ENCODE results near the gene COA1.
"Not testable (repeated sequence)": the region's sequence is repeated elsewhere in the genome, so short reads cannot be mapped to it uniquely, and the experiment has no call there.

The COA1 gene, protein sequence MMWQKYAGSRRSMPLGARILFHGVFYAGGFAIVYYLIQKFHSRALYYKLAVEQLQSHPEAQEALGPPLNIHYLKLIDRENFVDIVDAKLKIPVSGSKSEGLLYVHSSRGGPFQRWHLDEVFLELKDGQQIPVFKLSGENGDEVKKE

DNA sequence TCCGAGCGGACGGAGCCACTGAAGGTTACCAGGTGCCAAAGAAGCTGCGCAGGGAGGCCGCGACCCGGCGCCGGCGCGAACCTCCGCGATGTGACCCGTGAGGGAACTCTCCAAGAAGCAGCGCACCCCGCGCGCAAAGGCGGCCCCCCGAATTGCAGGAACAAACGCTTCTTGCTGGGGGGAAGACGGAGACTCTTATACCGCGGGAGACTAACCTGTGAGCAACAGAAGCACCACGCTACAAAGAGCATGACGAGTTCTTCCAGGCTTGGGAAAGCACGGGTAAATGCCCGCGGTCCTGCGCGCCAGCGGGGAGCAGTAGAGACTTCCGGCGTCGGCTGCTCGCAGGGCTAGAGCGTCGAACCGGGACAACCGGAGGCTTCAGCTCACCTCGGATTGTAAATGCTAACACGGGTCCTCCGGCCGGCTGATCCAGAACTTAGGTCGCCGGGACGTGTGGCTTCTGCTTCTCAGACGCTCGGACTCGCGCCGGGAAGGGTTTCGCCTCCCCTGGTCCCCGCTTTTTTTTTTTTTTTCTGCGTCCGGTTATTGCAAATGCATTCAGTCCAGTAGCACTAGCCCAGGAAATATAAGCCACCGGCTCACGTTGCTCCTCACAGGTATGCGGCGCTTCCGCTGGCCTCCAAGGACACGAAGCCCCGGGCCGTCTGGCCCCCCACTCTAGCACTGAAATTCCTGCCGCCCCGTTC is at the start of gene COA1:
TSS of gene COA1 (minus strand) at position 310 of the 710 bp plus-strand sequence. CDS start 80,909 bp downstream, outside the sequence.
- peak; percentile 72 for DNase-seq

DNA sequence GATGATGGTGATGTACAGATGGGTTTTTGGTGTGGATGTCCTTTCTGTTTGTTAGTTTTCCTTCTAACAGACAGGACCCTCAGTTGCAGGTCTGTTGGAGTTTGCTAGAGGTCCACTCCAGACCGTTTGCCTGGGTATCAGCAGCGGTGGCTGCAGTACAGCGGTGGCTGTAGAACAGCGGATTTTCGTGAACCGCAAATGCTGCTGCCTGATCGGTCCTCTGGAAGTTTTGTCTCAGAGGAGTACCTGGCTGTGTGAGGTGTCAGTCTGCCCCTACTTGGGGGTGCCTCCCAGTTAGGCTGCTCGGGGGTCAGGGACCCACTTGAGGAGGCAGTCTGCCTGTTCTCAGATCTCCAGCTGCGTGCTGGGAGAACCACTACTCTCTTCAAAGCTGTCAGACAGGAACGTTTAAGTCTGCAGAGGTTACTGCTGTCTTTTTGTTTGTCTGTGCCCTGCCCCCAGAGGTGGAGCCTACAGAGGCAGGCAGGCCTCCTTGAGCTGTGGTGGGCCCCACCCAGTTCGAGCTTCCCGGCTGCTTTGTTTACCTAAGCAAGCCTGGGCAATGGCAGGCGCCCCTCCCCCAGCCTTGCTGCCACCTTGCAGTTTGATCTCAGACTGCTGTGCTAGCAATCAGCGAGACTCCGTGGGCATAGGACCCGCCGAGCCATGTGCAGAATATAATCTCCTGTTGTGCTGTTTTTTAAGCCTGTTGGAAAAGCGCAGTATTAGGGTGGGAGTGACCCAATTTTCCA is 49.1 kb upstream of the COA1 start:
- not testable (repeated sequence) for DNase-seq

DNA sequence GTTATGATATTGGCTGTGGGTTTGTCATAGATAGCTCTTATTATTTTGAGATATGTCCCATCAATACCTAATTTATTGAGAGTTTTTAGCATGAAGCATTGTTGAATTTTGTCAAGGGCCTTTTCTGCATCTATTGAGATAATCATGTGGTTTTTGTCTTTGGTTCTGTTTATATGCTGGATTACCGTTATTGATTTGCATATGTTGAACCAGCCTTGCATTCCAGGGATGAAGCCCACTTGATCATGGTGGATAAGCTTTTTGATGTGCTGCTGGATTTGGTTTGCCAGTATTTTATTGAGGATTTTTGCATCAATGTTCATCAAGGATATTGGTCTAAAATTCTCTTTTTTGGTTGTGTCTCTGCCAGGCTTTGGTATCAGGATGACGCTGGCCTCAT is 45.9 kb upstream of the COA1 start:
- DNase-seq, result not testable (repeated sequence)

DNA sequence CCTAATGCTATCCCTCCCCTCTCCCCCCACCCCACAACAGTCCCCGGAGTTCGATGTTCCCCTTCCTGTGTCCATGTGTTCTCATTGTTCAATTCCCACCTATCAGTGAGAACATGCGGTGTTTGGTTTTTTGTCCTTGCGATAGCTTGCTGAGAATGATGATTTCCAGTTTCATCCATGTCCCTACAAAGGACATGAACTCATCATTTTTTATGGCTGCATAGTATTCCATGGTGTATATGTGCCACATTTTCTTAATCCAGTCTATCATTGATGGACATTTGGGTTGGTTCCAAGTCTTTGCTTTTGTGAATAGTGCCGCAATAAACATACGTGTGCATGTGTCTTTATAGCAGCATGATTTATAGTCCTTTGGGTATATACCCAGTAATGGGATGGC is 43.9 kb upstream of the COA1 start:
- not testable (repeated sequence) for DNase-seq

DNA sequence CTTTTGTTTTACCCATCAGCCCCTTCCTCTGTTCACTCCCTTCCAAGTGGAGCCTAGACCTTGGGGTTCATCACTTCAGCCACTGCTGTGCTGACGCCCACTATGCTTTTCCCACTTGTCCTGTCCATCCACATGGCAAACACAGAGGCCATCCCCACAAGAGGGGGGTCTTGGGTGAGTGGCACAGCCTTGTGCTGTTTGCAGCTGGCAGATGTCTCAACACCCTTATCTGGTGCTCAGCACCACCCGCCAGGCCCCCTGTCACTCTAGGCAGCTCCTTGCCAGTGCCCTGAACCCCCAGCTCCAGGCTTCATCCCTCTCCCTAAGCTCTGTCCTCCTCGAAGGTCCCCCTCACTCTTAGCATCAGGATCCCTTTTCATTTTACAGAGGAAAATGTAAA is 42.2 kb upstream of the COA1 start:
- DNase-seq, result no peak

DNA sequence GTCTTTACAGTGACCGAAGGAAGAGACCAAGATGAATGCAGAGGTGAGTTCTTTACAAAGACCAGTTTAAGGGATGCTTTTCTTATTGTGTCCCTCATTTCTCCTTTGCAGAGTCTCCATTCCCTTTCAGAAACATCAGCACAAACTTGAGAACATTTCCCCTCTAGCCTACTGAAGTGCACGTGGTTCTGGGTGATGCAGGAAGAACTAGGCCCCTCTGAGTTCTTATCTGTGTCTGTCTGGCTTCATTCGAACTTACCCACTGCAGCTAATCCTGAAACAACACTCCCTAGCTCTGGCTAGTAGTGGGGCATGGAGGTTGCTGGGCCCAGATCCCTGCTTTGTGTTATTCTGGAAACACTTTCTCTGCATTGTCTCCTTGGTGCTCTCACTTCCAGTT is 41.8 kb upstream of the COA1 start:
- DNase-seq, result no peak

DNA sequence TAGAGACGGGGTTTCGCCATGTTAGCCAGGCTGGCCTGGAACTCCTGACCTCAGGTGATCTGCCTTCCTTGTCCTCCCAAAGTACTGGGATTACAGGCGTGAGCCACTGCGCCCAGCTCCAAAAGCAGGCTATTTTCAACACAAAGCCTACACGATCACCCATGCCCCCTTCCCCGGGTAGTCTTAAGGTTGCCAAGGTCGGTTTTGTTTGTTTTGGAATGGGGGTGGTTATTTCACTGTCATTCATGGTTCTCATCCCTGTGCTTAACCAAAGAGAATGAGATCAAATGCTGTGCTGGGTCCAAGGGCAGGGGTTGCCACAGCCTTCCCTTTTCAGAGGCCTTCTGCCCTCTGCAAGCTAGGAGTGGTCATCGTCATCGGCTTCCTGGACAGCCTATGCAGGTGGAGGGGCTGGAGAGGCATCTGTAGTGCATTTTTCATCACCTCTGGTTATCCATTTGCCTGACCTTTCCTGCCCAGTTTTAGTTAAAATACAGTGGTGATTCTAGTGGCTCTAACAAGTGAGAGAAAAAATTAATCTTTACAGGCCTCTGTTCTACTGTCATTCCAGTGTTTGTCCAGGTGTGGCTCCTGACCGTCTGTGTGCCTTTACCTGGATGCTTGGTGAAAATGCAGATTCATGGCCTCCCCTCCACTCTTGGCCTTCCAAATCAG is 40.6 kb upstream of the COA1 start:
- DNase-seq, result no peak

DNA sequence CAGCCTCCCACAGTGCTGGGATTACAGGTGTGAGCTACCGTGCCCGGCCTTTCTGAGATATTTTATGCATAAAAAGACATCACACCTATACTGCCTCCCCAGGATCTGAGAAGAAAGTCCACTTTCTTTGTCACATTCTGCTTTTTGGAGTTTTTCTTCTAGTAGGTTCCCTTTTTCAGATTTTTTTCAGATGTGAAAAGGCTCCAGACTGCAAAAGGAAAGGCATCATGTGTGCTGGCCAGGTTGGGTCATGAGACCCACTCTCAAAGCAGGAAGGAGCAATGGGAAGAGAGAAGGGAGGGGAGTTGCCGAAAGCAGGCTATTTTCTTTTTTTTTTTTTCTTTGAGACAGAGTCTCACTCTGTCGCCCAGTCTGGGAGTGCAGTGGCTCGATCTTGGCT is 40.0 kb upstream of the COA1 start:
- no peak for DNase-seq

DNA sequence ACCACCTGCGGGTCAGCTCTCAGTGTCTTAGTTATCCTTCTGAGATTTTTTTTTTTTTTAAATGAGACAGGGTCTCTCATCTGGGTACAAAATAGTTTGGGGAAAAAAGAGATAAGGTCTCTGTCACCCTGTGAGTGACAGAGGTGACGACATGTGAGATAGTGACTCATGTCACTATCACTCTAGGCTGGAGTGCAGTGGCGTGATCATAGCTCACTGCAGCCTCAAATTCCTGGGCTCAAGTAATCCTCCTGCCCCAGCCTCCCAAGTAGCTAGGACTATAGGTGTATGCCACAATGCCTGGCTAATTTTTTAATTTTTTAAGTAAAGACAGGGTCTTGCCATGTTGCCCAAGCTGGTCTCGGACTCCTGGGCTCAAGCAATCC is 39.6 kb upstream of the COA1 start:
- DNase-seq, result no peak

DNA sequence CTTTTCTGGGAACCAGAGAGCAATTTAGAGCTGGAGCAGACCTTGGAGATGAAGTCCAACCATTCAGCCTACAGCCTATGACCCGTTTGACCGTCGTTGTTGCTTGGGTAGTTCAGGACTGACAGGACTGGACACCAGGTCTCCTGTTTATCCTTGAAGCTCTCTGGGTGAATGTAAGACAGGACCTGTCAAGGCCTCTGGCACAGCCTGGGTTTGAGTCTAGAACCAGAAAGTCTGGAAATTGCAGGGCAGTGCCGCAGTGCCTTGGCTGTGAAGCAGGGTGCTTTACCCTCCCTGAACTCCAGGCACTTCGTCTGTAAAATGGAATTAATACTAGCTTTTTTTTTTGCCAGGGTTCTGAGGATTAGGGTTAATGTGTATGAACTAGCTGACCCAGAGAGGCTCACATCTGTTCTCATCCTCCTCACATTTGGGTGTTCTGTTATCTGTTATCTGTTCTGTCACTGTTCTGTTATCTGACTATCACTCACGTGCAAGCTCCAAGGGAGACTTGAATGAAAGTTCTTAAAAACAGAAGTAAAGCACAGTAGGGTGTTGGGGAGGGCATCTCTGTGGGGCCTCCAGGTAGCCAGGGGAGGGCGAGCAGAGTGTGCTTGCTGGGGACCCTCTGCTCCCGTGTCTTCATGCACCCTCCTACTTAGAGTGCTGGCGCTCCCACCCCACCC is 39.0 kb upstream of the COA1 start:
- no peak for DNase-seq

DNA sequence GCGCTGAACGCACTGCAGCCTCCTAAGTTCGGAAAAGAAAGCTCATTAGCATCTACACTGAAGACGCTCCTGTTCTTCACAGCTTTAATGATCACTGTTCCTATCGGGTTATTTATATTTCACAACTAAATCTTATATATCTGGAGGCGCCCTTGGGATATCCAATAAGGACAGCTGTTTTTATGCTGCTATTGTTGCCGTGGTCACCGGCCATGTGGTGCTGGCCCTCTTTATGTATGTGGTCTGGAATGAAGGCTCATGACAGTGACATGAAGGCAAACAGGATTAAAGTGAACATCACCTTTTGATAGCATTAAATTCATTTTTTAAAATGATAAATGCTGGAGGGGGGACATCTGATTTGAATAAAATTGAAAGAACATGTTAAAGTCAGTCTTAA is 38.0 kb upstream of the COA1 start:
- no peak for DNase-seq

DNA sequence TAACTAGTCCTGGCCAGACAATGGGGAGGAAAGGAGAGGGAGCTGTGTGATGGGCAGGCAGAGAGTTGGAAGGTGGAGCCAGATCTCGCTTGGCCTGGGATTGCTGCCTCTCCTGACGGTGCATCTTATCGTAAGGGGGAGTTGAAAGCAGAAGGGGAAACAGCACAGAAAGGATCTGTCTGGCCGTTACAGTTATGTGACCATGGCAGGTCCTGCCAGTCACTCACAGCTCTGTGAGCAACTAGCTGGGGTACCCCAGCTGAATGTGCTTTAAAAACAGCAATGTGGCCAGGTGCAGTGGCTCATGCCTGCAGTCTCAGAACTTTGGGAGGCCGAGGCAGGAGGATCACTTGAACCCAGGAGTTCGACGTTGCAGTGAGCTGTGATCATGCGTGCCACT is 37.2 kb upstream of the COA1 start:
- DNase-seq, result no peak

DNA sequence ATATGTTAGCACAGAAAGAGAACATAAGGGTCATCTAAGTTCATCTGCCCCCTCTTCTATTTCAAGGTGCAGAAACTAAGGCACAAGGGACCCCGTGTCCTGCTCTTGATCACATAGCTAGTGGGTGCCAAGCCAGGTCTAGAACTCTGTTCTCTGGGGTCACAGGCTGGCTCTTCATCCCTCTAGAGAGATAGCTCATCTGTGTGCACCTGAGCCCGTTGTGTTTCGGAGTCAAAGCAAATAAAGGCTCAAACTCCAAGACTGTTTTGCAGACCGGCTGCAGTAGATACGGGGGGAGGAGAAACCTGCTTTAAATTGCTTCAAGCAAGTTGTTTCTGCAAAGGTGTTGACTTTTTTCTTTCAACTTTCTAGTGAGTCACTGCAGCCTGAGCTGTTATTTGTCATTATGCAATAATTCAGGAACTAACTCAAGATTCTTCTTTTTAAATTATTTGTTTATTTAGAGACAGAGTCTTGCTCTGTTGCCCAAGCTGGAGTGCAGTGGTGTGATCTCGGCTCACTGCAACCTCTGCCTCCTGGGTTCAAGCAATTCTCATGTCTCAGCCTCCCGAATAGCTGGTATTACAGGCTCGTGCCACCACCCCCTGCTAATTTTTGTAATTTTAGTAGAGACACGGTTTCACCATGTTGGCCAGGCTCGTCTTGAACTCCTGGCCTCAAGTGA is 35.6 kb upstream of the COA1 start:
- DNase-seq, result no peak

DNA sequence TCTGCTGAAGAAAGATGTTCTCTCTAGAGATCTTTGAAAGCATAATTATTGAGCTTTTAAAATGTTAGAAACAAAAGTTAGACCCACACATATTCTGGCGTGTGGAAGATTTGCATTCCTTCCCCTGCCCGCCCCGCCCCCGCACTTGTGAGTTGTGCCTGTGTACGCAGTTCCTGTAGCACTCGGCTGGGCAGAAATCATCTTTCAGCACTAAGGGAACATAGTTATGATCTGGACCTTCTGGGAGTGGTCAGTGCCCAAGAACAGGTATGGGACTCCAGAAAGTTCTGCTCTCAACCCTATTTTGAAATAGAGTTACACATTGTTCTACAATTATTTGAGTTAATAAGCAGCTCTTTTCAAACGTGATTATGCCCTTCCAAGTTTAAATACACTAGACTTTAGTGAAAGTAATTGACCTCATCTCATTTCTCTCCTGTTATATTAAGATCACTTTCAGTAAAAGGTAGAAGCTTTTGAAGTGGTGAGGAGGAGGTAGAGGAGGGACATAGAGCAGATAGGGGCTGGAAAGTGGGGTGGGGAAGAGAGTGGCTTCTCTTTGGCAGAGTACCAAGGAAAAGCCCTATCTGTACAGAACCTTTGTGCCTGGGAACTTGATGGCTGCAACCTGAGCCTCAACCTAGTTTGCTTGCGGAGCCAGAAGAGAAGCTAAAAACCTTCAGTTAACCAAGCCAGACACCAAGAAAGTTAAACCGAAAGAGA is 34.9 kb upstream of the COA1 start:
- peak; percentile 48 for DNase-seq

DNA sequence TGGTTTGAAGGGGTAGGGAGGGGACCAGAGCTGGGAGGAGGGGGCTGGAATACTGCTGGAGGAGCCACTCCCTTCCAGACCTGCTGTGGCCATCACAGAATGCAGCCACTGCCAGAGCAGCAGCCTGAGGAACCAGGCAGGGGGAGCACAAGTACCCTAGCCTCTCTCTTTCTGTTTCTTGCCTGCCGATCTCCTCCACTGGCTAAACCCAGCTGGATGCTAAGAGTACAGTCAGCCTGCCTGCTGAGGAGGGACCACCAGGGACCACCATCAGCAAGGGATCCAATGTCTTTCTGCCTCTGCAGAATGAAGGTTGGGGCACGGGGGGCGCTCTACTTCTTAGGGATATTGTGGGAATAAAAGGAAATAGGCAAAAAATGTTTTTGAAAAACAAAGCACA is 33.9 kb upstream of the COA1 start:
- no peak for DNase-seq

DNA sequence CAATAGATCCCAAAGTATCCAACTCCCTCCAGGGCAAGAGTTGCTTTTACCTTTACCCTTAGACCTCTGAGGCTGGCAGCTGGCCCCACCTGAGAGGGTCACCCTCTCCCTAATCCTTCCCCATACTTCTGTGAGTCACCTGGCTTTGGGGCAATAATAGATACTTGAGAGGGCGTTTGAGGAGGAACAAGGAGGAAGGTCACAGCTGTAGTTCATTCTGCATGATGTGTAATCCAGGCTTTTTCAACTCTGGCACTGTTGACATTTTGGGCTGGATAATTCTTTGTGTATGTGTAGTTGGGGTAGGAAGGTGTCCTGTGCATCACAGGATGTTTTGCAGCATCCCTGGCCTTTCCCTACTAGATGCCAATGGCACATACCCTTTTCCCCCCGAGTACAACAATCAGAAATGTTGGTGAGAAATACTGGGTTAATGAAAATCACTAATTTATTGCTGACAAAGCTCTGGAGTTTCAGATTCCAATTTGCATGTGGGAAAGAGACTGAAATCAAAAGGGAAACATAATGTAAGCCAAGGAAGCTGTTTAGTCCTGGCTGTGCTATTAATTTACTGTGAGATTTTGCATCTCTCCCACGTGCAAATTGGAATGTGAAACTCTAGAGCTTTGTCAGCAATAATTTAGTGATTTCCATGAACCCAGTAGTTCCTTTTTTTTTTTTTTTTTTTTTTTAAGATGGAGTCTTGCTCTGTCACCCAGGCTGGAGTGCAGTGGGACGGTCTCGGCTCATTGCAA is 32.8 kb upstream of the COA1 start:
- DNase-seq, result no peak

DNA sequence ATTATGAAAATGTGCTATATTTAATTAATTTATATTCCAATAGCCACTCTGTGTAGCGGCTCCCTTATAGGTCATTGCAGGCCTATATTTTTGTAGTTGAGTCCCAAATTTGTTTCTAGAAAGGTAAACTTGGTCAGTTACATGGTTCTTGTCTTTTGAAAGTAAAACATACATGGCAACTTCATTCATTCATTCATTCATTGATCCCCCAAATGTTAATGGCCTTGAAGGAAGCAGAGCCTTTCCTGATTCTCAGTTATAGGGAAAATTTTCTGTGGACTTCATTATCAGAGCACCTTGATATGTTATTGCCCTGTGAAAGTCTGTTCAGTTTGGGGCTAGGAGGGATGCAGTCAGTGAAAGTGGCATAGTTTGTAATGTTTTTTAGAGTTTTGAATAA is 32.1 kb upstream of the COA1 start:
- no peak for DNase-seq

DNA sequence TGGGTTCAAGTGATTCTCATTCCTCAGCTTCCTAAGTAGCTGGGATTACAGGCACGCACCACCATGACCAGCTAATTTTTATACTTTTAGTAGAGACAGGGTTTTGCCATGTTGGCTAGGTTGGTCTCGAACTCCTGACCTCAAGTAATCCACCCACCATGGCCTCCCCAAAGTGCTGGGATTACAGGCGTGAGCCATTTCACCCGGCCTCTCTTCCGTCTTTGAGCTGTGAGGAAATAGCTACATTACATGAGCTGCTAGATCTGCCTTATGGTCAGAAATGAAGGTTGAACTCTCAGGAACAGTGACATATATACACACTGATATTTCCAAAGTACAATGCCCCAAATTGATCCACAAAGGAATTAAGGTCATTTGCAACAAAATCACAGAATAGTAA is 31.5 kb upstream of the COA1 start:
- no peak for DNase-seq

DNA sequence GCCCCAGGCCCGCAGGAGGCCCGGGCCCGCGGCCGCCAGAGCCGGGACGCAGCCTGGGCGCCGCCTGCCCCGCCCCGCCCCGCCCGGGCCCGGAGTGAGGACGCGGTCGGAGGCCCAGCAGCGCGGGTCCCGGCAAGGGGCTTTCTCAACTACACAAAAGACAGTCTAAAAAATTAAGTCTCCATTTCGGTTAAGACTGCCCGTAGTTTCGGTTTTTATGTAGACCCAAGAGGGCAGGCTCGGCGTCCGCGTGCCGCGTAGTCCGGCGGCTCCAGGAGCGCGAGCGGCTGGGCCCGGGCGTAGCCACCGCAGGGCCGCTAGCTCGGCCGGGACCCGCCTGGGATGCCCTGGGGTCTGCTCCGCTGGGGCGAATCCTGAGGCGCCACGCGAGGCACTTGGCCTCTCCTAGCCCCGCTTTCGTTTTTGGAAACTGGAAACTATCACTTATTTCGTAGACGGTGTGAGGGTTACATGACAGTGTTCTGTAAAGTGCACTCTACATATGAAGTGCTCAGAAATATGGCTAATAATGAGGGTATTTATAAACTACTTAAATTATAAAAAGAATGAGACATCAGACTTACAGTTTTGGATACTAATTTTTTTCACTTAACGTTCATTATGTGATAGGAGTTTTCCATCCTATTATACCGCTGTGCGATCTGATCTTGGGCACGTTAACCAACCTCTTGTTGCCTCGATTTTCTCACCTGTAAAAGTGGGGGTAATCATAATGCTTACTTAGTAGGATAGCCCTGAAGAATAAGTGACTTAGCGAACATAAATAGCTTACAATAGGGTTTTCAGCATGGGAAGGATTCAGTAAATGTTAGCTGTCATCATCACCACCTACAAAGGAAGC is 29.7 kb upstream of the COA1 start:
- DNase-seq, result no peak
